ENCODE measurements around the gene ERI3. TPM values are rescaled to one million over a fixed set of nuclear protein-coding genes. Genes with fewer than 3 reads are reported as not detected.

The ERI3 gene
- total and polyA plus RNA-seq, 2 of the 4 experiments (the other 2 are of a cell fraction), result 56.6 to 70.9 TPM

DNA sequence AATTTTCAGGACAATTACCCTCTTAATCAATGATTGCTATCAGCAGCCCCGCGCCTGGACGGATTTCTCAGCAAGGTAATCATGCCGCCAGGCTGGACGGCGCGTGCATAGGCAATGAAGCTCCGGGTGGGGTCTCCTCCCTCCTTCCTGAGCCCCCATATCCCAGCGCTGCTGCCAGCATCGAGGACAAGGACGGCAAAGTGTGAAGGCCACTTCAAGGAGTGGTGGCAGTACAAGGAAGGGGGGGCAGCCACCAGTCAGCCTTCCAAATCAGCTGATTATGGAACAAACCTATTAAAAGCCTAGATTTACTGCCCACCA, 90.6 kb downstream of the ERI3 start:
- no peak overlapping the region for H3K4ac ChIP-seq (ENCODE audit: low read depth, low read length)
- no peak overlapping the region for H3K14ac ChIP-seq (replicated peaks; ENCODE audit: low read depth, low read length)
- TF ChIP-seq NFE2L2 (IDR thresholded peaks at IDR 0.05; ENCODE audit: low read depth, low read length) (no peak), POLR2A (IDR thresholded peaks at IDR 0.05; ENCODE audit: low read depth, low read length) (no peak), RAD21 (IDR thresholded peaks at IDR 0.05; ENCODE audit: low read length) (no peak), MAZ (IDR thresholded peaks at IDR 0.05; ENCODE audit: borderline replicate concordance, low read depth, low read length) (no peak), CEBPB (IDR thresholded peaks at IDR 0.05; ENCODE audit: low read depth, low read length) (no peak), BHLHE40 (IDR thresholded peaks at IDR 0.05; ENCODE audit: low read depth, low read length) (no peak), MAFK (IDR thresholded peaks at IDR 0.05; ENCODE audit: low read depth, low read length) (no peak), MXI1 (IDR thresholded peaks at IDR 0.05; ENCODE audit: borderline replicate concordance, low read depth, low read length) (no peak), RFX5 (IDR thresholded peaks at IDR 0.05; ENCODE audit: low read depth, low read length) (no peak), SMC3 (IDR thresholded peaks at IDR 0.05; ENCODE audit: low read depth, low read length) (no peak), FOS (IDR thresholded peaks at IDR 0.05; ENCODE audit: low read depth, low read length) (no peak), CHD1 (IDR thresholded peaks at IDR 0.05; ENCODE audit: low read depth, low read length) (no peak)
- TF ChIP-seq, protein P1, sequence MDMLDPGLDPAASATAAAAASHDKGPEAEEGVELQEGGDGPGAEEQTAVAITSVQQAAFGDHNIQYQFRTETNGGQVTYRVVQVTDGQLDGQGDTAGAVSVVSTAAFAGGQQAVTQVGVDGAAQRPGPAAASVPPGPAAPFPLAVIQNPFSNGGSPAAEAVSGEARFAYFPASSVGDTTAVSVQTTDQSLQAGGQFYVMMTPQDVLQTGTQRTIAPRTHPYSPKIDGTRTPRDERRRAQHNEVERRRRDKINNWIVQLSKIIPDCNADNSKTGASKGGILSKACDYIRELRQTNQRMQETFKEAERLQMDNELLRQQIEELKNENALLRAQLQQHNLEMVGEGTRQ (IDR thresholded peaks at IDR 0.05; ENCODE audit: low read depth, low read length), result no peak
- TF ChIP-seq, protein P2, sequence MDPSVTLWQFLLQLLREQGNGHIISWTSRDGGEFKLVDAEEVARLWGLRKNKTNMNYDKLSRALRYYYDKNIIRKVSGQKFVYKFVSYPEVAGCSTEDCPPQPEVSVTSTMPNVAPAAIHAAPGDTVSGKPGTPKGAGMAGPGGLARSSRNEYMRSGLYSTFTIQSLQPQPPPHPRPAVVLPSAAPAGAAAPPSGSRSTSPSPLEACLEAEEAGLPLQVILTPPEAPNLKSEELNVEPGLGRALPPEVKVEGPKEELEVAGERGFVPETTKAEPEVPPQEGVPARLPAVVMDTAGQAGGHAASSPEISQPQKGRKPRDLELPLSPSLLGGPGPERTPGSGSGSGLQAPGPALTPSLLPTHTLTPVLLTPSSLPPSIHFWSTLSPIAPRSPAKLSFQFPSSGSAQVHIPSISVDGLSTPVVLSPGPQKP (IDR thresholded peaks at IDR 0.05; ENCODE audit: borderline replicate concordance, low read depth, low read length), result no peak
- TF ChIP-seq, protein P3, sequence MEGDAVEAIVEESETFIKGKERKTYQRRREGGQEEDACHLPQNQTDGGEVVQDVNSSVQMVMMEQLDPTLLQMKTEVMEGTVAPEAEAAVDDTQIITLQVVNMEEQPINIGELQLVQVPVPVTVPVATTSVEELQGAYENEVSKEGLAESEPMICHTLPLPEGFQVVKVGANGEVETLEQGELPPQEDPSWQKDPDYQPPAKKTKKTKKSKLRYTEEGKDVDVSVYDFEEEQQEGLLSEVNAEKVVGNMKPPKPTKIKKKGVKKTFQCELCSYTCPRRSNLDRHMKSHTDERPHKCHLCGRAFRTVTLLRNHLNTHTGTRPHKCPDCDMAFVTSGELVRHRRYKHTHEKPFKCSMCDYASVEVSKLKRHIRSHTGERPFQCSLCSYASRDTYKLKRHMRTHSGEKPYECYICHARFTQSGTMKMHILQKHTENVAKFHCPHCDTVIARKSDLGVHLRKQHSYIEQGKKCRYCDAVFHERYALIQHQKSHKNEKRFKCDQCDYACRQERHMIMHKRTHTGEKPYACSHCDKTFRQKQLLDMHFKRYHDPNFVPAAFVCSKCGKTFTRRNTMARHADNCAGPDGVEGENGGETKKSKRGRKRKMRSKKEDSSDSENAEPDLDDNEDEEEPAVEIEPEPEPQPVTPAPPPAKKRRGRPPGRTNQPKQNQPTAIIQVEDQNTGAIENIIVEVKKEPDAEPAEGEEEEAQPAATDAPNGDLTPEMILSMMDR (conservative IDR thresholded peaks at IDR 0.05; ENCODE audit: low read depth, low read length), result no peak
- CTCF ChIA-PET, result no interaction called here
- in situ Hi-C loops (cut with MboI; ENCODE audit: low sequenced_read_pairs), result no loop called here
- H2AK9ac ChIP-seq (replicated peaks; ENCODE audit: low read depth, low read length, poor library complexity), result no peak overlapping the region
- POLR2A ChIA-PET (ENCODE audit: unreplicated experiment), result no interaction called here
- no TSS peak for BruUV-seq (replicated peaks)
- DNase-seq (no peak), ATAC-seq (ENCODE audit: low read depth) (no peak)
- H3K79me1 ChIP-seq (ENCODE audit: low read depth in 1 of 2, low read length in 2 of 2), result peaks cover 3% of the 10 kb centered on the region in 2 experiments; a peak in 2 of 4 replicates
- H4K5ac ChIP-seq (ENCODE audit: low read depth, low read length), result no peak overlapping the region
- no peak overlapping the region for H3K9ac ChIP-seq (ENCODE audit: low read depth, low read length)
- intact Hi-C loops (cut with micrococcal nuclease), result no loop called here
- dilution Hi-C loops (cut with HindIII; ENCODE audit: low sequenced_read_pairs, unreplicated experiment), result no loop called here
- no peak overlapping the region for H2BK120ac ChIP-seq (ENCODE audit: low read depth, low read length)
- no peaks in the 10 kb centered on the region for H3K4me1 ChIP-seq (ENCODE audit: control insufficient read depth, insufficient read depth, low read length)
- no peak overlapping the region for H3K27ac ChIP-seq (ENCODE audit: insufficient read depth, low read length)
- no peak overlapping the region for H3K4me3 ChIP-seq (ENCODE audit: insufficient read depth, low read depth, low read length)
- no peak overlapping the region for H3K4me2 ChIP-seq (ENCODE audit: low read depth, low read length)
- H3K27me3 ChIP-seq (ENCODE audit: control insufficient read depth, insufficient read depth, low read length), result no peaks in the 10 kb centered on the region
- no peak overlapping the region for H2BK5ac ChIP-seq (ENCODE audit: low read depth, low read length, poor library complexity, severe bottlenecking)
- no peak overlapping the region for H4K91ac ChIP-seq (ENCODE audit: insufficient read depth, low read depth, low read length)
- no peaks in the 10 kb centered on the region; the same call in 1 of the 2 replicates for H3K36me3 ChIP-seq (ENCODE audit: control insufficient read depth, insufficient read depth, low read length)
- H2AK5ac ChIP-seq (ENCODE audit: low read depth, low read length), result no peak overlapping the region
- no peak overlapping the region for H2AFZ ChIP-seq (replicated peaks; ENCODE audit: low read length, poor library complexity)
- peaks cover 7% of the 10 kb centered on the region; the same call in 1 of the 2 replicates for H3K9me1 ChIP-seq (ENCODE audit: insufficient read depth, low read length)
- no peak overlapping the region for H3K56ac ChIP-seq (ENCODE audit: extremely low read depth, insufficient read depth, low read length)
- no peak overlapping the region for H4K8ac ChIP-seq (ENCODE audit: low read depth in 2 of 2, low read length in 2 of 2)
- no peak overlapping the region for H2BK20ac ChIP-seq (ENCODE audit: low read depth, low read length)
- no peaks in the 10 kb centered on the region for H3K9me3 ChIP-seq (ENCODE audit: control insufficient read depth, insufficient read depth, low read length)
- no peak overlapping the region for H2BK15ac ChIP-seq (ENCODE audit: low read depth, low read length)
- peaks cover 9% of the 10 kb centered on the region; the same call in 1 of the 2 replicates for H4K20me1 ChIP-seq (ENCODE audit: insufficient read depth, low read length)
- 100% methylated on average over 8 of the region's 11 CpGs; no CpG with 5 or more reads in 1 of the 2 experiments for WGBS, 2 experiments (ENCODE audit: extremely low coverage in 2 of 2, insufficient read length in 1 of 2)
- no peak overlapping the region for H3K23ac ChIP-seq (ENCODE audit: low read depth, low read length)
- H3K18ac ChIP-seq (ENCODE audit: low read depth, low read length), result no peak overlapping the region

All from IMR-90 (cell line).